Measurements from ENCODE around the gene TUBA4A. TPM values are rescaled to one million over a fixed set of nuclear protein-coding genes. Genes with fewer than 3 reads are reported as not detected.
"Not testable (repeated sequence)": the region's sequence is repeated elsewhere in the genome, so short reads cannot be mapped to it uniquely, and the experiment has no call there.

TUBA4A gene
- total and polyA plus RNA-seq, 12 donors, result 13.4 to 741 (median 27.0) TPM

GRCh38 chr2:219268294-219268693, 14.6 kb upstream of the TUBA4A start:
- TF ChIP-seq POLR2A (IDR thresholded peaks at IDR 0.05) (no peak), CTCF (IDR thresholded peaks at IDR 0.05) (no peak)
- intact Hi-C loops (cut with DNase I), result no loop called here
- 88 to 95% (median 91%) methylated on average over 2 of the region's 2 CpGs for WGBS, 4 donors
- Histone ChIP-seq H3K27me3 (no peaks in the 10 kb centered on the region), H3K4me1 (replicated peaks in 1 of 2) (peaks cover 0 to 3% of the 10 kb centered on the region in 2 donors), H3K27ac (no peak overlapping the region), H3K4me3 (no peak overlapping the region), H3K9me3 (replicated peaks in 1 of 3) (no peaks in the 10 kb centered on the region), H3K36me3 (replicated peaks in 1 of 2) (no peaks in the 10 kb centered on the region)
- DNase-seq, result no peak

GRCh38 chr2:219266886-219267285, 13.2 kb upstream of the TUBA4A start:
- no peak for DNase-seq
- no peak for TF ChIP-seq CTCF (IDR thresholded peaks at IDR 0.05)
- no peak for TF ChIP-seq POLR2A (IDR thresholded peaks at IDR 0.05)
- intact Hi-C loops (cut with DNase I), result no loop called here
- H3K27ac ChIP-seq, result no peak overlapping the region
- H3K4me3 ChIP-seq, result no peak overlapping the region
- H3K36me3 ChIP-seq (replicated peaks in 1 of 2), result no peaks in the 10 kb centered on the region
- H3K9me3 ChIP-seq (replicated peaks in 1 of 3), result no peaks in the 10 kb centered on the region
- WGBS, 4 donors, result 83 to 100% (median 92%) methylated on average over 1 of the region's 1 CpG
- no peaks in the 10 kb centered on the region for H3K4me1 ChIP-seq (replicated peaks in 1 of 2)
- no peaks in the 10 kb centered on the region for H3K27me3 ChIP-seq

- no peak overlapping the region for H3K27ac ChIP-seq
Observed at GRCh38 chr2:219266232-219266631, 12.5 kb upstream of the TUBA4A start.

GRCh38 chr2:219261024-219261855, 7.5 kb upstream of the TUBA4A start:
- H3K27ac ChIP-seq, result no peak overlapping the region
- intact Hi-C loops (cut with DNase I), result no loop called here
- H3K27me3 ChIP-seq, result no peaks in the 10 kb centered on the region
- no peaks in the 10 kb centered on the region for H3K4me1 ChIP-seq (replicated peaks in 1 of 2)
- 64 to 81% (median 69%) methylated on average over 5 of the region's 5 CpGs for WGBS, 4 donors
- TF ChIP-seq POLR2A (IDR thresholded peaks at IDR 0.05), result no peak
- no peak for TF ChIP-seq CTCF (IDR thresholded peaks at IDR 0.05)
- no peaks in the 10 kb centered on the region for H3K9me3 ChIP-seq (replicated peaks in 1 of 3)
- H3K36me3 ChIP-seq (replicated peaks in 1 of 2), result no peaks in the 10 kb centered on the region
- no peak for DNase-seq
- no peak overlapping the region for H3K4me3 ChIP-seq

More at GRCh38 chr2:219266232-219266631, 12.5 kb upstream of the TUBA4A start:
- no peak for DNase-seq
- Histone ChIP-seq H3K36me3 (replicated peaks in 1 of 2) (no peaks in the 10 kb centered on the region), H3K27me3 (no peaks in the 10 kb centered on the region), H3K4me3 (no peak overlapping the region), H3K9me3 (replicated peaks in 1 of 3) (no peaks in the 10 kb centered on the region), H3K4me1 (replicated peaks in 1 of 2) (no peaks in the 10 kb centered on the region)
- 70 to 92% (median 85%) methylated on average over 4 to 5 of the region's 5 CpGs for WGBS, 4 donors
- no peak for TF ChIP-seq POLR2A (IDR thresholded peaks at IDR 0.05)
- no peak for TF ChIP-seq CTCF (IDR thresholded peaks at IDR 0.05)
- intact Hi-C loops (cut with DNase I), result no loop called here

GRCh38 chr2:219258942-219259341, 5.2 kb upstream of the TUBA4A start:
- H3K4me1 ChIP-seq (replicated peaks in 1 of 2); H3K27me3 ChIP-seq; H3K9me3 ChIP-seq (replicated peaks in 1 of 3); H3K27ac ChIP-seq; H3K4me3 ChIP-seq; DNase-seq; H3K36me3 ChIP-seq (replicated peaks in 1 of 2); intact Hi-C loops (cut with DNase I): not testable (repeated sequence)
- WGBS, 4 donors, result 83 to 89% (median 87%) methylated on average over 10 of the region's 10 CpGs
